HepG2 (cell line): ENCODE data around the gene PLCL2.

ENCODE experiments used
- HDAC2 ChIP-seq: sonication (generic); formaldehyde crosslinking; IDR thresholded peaks from 2 replicates; pipeline ENCODE4 v1.4.0; 2020; ENCODE audit warnings: missing genetic modification reagents
- NFE2L2 ChIP-seq: fragments of 150-350 bp; IDR thresholded peaks from 2 replicates; pipeline ENCODE4 v1.6.1; 2014; ENCODE audit warnings: low read length
- PHF8 ChIP-seq: sonication (generic); formaldehyde crosslinking; IDR thresholded peaks from 2 replicates; pipeline ENCODE4 v1.5.0; 2020; ENCODE audit warnings: missing genetic modification reagents
- ZNF558 ChIP-seq: sonication (generic); formaldehyde crosslinking; IDR thresholded peaks from 2 replicates; pipeline ENCODE4 v1.9.0; 2022; ENCODE audit warnings: mild to moderate bottlenecking, missing genetic modification reagents, borderline replicate concordance

GRCh38 chr3:16898595-16899395 is 14.0 kb downstream of the PLCL2 start:
- no peak for TF ChIP-seq HDAC2 (CRISPR knock-in tag)
- no peak for TF ChIP-seq ZNF558
- no peak for TF ChIP-seq NFE2L2
- no peak for TF ChIP-seq PHF8 (CRISPR knock-in tag)
